Activated T-cell treated with anti-CD3 and anti-CD28 coated beads, Interleukin-2, amount 50 U/mL, for 24 hours (primary cell): ENCODE results near the gene EXD3.
"Not testable (repeated sequence)": the region's sequence is repeated elsewhere in the genome, so short reads cannot be mapped to it uniquely, and the experiment has no call there.

Source experiments
- DNase-seq: peaks from one replicate; pipeline ENCODE4 v3.0.0-alpha.2; 2020
- H3K27ac Mint-ChIP-seq: 2 replicates; pipeline ENCODE4 v1.8.0; 2020; ENCODE audit warnings: mild to moderate bottlenecking, mixed read lengths
- H3K27me3 Mint-ChIP-seq: 2 replicates; pipeline ENCODE4 v1.8.0; 2020; ENCODE audit warnings: mixed read lengths
- H3K36me3 Mint-ChIP-seq: 2 replicates; pipeline ENCODE4 v1.8.0; 2020; ENCODE audit warnings: low read depth, mixed read lengths
- H3K4me1 Mint-ChIP-seq: 2 replicates; pipeline ENCODE4 v1.8.0; 2020; ENCODE audit warnings: low read depth, mixed read lengths
- H3K4me3 Mint-ChIP-seq: 2 replicates; pipeline ENCODE4 v1.8.0; 2020; ENCODE audit warnings: mild to moderate bottlenecking, moderate library complexity, mixed read lengths
- H3K9me3 Mint-ChIP-seq: 2 replicates; pipeline ENCODE4 v1.8.0; 2020; ENCODE audit warnings: mixed read lengths

The EXD3 gene

DNA sequence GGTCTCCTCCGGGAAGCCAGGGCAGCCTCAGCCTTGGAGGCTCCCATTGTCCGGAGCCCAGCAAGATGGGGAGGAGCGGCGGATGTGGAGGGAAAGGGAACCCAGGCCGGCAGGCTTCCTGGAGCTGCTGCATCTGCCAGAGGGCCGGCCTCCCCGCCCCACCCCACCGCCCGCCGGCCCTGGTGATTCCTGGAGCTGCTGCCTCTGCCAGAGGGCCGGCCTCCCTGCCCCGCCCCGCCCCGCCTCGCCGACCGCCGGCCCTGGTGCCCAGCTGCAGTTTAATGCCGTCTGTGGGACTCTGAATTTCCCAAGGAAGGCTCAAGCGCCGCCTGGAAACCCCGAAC, 31.6 kb downstream of the EXD3 start:
- DNase-seq: no peak
- H3K4me3 Mint-ChIP-seq: no peak overlapping the region
- no peaks in the 10 kb centered on the region for H3K9me3 Mint-ChIP-seq
- H3K27me3 Mint-ChIP-seq: no peaks in the 10 kb centered on the region
- no peaks in the 10 kb centered on the region for H3K36me3 Mint-ChIP-seq
- H3K4me1 Mint-ChIP-seq: peaks cover 24% of the 10 kb centered on the region
- no peak overlapping the region for H3K27ac Mint-ChIP-seq

DNA sequence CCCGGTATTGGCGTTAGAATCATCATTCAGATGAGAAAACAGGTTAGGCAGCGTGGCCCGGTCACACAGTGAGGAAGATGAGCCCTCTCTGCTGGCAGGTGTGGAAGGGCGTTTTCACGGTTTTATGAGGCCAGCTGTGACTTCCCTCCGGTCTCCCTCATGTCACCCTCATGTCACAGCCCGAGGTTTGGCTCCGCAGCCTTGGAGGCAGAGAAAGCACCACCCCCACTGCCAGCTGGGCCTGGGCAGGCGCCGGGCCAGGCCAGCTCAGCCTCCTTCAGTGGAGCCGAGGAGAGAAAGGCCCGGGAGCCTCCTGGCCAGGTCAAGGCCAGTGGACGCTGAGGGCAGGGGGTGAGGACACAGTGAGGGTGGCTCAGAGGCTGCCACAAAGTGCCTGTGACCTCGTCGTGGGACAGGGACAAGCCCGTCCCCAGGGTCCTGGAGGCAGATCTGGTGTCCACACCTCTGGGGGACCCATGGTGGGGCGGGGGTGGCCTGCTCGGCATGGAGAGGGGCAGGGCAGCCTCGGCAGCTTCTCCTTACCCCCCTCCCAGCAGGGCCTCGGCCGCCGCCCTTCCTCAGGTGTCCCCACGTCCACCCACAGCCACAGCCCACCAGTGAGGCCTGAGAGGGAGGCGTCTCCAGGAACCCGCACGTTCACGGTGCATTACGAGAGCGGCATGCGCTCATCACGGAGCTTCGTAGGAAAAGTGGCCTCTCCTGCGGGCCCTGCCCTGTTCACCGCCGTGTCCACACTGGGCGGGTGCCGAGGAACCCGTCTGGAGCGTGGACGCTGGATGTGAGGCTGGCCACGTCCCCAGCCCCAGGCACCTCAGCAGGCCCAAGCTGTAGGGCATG, 32.2 kb downstream of the EXD3 start:
- H3K27ac Mint-ChIP-seq: peak overlapping the region; percentile 64
- H3K4me3 Mint-ChIP-seq: no peak overlapping the region
- H3K36me3 Mint-ChIP-seq: no peaks in the 10 kb centered on the region
- no peaks in the 10 kb centered on the region for H3K27me3 Mint-ChIP-seq
- no peak for DNase-seq
- H3K9me3 Mint-ChIP-seq: no peaks in the 10 kb centered on the region
- H3K4me1 Mint-ChIP-seq: peaks cover 23% of the 10 kb centered on the region

DNA sequence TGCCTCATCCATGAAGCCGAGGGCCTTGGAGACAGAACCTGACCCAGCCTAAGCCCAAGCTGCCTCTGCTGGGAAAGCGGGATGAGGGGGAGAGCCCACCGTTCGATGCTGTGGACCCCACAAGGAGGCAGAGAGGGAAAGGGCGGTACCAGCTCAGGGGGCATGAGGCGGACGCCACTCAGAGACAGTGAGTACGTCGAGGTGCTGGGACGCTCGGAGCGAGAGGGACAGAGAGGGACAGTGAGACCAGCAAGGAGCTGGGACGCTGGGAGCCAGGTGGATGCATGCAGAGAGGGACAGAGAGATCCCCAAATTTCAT, 33.6 kb downstream of the EXD3 start:
- no peak for DNase-seq
- no peak overlapping the region for H3K4me3 Mint-ChIP-seq
- no peaks in the 10 kb centered on the region for H3K27me3 Mint-ChIP-seq
- H3K9me3 Mint-ChIP-seq: no peaks in the 10 kb centered on the region
- H3K36me3 Mint-ChIP-seq: no peaks in the 10 kb centered on the region
- H3K4me1 Mint-ChIP-seq: peaks cover 23% of the 10 kb centered on the region
- no peak overlapping the region for H3K27ac Mint-ChIP-seq

DNA sequence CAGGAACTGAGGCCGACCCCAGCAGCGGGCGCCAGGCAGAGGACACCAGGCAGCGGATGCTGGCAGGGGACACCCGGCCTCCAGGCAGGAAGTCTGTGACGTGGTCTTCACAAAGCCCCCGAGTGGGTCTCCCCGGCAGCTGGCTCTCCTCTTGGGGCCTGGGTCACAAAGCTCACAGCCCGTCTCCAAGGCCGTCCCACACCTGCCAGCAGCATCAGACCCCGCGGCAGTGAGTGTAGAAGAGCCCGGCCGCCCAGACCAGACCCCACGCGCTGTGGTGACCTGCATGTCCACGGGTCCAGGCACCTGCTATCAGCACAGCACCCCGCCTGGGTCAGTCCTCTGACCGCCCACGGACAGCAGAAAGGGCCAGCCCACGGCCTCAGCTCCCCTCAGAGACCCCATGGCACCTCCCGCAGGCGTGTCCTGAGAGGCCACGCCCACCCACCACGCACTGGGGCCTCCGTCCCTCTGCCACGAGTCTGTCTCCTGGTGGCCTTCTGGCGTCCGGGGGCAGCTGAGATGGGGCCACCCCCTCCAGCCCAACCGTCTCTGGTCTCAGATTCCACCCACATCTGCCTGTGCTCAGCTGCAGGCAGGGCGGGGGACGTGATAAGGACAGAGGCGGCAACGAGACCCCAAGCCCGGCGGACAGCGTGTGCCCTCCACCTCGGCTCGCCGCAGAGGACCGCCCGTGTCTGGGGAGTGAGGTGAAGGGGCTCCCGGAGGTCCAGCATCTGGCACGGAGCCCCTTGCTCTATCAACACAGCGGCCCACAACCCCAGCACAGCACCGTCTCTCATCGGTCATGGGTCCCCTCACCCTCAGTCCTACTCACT, 34.2 kb downstream of the EXD3 start:
- H3K27me3 Mint-ChIP-seq: no peaks in the 10 kb centered on the region
- no peaks in the 10 kb centered on the region for H3K36me3 Mint-ChIP-seq
- peaks cover 23% of the 10 kb centered on the region for H3K4me1 Mint-ChIP-seq
- H3K4me3 Mint-ChIP-seq: no peak overlapping the region
- no peaks in the 10 kb centered on the region for H3K9me3 Mint-ChIP-seq
- H3K27ac Mint-ChIP-seq: peak overlapping the region; percentile 95
- no peak for DNase-seq

DNA sequence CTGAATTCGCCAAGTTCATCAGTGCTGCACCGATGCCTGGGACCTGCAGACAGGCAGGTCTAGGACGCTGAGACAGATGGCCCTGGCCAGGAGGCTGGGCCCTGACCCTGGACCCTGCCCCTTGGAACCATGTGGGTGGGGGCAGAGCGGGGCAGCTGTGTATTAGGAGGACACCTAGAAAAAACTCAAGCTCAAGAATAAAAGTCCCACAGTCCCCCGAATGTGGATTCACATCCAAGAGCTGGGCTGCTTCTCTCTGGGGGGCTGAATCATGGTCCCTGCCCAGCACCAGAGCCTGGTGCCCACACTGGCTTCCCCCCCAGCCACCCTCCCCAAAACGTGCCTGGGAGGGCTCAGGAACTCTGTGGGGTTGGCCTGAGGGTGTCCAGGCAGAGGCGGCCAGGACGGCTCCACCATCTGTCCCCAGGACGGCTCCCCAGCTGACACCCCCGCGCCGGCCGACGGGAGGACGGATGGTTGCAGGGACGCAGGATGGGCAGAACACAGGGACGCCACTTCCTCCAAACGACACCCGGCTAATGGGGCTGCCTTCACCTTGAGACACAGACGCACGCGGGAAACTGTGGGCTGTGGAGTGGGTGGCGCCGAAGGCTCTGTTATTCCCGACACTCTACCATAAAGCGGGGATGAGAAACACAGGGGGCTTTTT, 34.9 kb downstream of the EXD3 start:
- no peak for DNase-seq
- no peak overlapping the region for H3K4me3 Mint-ChIP-seq
- no peaks in the 10 kb centered on the region for H3K36me3 Mint-ChIP-seq
- no peaks in the 10 kb centered on the region for H3K27me3 Mint-ChIP-seq
- H3K27ac Mint-ChIP-seq: peak overlapping the region; percentile 95
- peaks cover 23% of the 10 kb centered on the region for H3K4me1 Mint-ChIP-seq
- H3K9me3 Mint-ChIP-seq: no peaks in the 10 kb centered on the region

DNA sequence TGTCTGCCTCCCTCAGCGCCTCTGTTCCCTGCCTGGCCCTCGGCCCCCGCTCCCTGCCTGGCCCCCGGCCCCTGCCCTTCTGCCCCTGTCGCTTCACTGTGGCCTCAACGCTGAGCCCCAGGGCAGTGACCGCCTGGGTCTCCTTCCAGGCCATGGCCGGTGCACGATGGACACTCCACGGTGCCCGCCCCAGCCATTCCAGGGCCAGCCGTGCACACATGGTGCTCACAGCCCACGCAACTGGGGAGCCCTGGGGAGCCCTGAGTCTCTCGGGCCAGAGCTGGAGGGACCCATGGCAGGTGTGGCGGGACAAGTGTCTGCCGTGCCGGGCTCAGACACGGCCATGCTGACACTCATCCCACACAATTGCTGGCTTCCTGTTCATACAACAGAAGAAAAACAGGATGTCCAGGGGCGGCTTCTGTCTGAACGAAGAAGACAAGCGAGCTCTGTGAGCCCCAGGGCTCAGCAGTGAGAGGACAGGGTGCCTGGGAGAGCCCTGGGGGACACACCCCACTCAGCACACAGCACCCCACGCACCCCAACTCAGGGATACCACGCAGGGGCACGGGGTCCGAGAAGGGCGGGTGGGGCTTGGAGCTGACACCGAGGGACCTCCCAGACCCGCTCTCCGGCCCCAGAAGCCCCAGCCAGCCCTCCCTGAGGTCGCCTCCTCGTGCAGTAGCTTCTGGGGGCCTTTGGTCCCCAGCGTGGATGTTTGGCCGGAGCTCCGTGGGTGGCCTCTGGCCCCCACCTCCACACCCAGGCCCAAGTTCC, 35.7 kb downstream of the EXD3 start:
- no peaks in the 10 kb centered on the region for H3K27me3 Mint-ChIP-seq
- peak; percentile 76 for DNase-seq
- no peaks in the 10 kb centered on the region for H3K36me3 Mint-ChIP-seq
- no peaks in the 10 kb centered on the region for H3K9me3 Mint-ChIP-seq
- peak overlapping the region; percentile 95 for H3K27ac Mint-ChIP-seq
- H3K4me1 Mint-ChIP-seq: peaks cover 23% of the 10 kb centered on the region
- H3K4me3 Mint-ChIP-seq: peak overlapping the region; percentile 48

DNA sequence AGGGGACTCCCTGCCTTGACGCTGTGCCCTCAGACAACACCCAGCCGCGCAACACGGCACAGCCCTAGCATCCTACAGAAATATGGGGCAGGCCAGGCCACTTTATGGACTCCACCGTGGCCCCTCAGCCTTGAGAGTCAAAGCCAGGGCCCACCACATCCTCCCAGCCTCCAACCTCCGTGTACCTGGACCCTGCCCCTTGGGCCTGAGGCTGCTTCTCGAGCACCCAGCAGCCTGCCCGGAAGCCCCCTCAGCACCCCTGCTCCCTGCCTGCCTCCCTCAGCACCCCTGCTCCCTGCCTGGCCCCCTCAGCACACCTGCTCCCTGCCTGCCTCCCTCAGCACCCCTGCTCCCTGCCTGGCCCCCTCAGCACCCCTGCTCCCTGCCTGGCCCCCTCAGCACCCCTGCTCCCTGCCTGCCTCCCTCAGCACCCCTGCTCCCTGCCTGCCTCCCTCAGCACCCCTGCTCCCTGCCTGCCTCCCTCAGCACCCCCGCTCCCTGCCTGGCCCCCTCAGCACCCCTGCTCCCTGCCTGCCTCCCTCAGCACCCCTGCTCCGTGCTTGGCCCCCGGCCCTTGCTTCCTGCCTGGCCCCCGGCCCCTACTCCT, 36.4 kb downstream of the EXD3 start:
- not testable (repeated sequence) for H3K9me3 Mint-ChIP-seq, H3K4me3 Mint-ChIP-seq, H3K27me3 Mint-ChIP-seq, DNase-seq, H3K36me3 Mint-ChIP-seq
- Mint-ChIP-seq H3K27ac (peak overlapping the region; percentile 95), H3K4me1 (peaks cover 23% of the 10 kb centered on the region)

DNA sequence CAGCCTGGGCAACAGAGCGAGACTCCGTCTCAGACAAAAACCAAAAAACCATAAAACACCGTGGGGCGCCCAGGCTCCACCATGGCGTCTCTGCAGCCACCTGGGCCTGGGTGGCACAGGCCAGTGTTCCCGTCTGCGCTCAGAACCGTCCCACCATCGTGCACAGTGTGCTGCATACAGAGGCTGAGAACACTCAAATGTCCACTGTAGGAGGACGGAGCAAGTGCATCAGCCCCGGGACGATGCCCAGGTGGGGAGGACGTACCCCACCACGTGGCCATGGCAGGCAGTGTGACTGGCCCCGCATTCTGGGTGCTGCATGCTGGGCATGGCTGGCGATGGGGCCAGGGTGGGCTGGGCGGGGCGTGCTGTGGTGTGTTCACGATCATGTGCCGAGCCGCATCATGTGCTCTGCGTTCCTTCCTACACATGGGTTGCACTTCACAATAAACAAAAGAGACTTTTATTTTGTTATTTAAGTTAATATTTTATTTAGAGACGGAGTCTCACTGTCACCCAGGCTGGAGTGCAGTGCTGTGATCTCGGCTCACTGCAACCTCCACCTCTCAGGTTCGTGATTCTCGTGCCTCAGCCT, 37.8 kb downstream of the EXD3 start:
- no peak for DNase-seq
- Mint-ChIP-seq H3K4me3 (no peak overlapping the region), H3K4me1 (peaks cover 20% of the 10 kb centered on the region), H3K36me3 (no peaks in the 10 kb centered on the region), H3K27me3 (no peaks in the 10 kb centered on the region), H3K27ac (no peak overlapping the region), H3K9me3 (no peaks in the 10 kb centered on the region)

DNA sequence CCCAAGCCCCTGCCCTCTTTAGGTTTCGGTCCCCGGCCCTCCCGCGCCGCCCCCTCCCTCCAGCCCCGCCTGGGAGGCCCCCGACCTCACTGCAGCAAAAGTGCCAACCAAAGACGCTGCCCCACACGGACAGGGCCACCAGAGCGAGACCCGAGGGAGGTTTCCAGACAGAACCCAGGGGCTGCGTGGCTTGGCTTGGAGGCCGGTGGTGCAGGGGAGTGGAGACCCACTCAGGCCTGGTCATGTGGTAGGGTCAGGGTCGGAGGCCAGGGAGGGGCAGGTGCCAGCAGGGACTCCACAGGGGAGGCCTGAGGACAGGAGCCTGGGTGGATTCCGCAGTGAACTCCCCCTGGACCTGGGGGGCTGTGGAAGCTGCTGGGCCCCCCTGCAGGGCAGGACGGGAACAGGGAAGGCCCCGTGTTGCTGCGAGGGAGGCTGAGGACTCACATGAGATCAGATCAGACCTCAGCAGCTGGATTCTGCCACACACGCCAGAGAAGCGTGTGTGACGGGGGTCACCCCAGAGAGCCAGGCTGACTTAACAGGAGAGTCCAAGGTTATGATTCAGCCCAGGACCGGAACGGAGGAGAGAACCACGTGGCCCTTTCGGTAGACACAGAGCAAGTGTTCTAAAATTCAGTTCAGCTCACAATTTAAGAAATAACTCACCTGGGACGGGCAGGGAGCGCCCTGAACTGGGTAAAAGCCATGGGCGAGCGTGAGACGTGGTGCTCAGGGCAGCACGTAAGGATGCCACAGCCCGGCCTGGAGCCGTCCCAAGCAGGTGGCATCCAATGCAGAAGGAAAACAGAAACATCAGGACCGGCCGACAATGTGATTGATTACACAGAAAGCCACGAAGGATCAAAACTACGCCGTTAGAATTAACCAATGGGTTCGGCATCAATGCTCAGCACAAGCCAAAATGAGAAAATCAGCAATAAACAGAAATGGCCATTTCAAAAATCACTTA, 38.9 kb downstream of the EXD3 start:
- Mint-ChIP-seq H3K27me3 (no peaks in the 10 kb centered on the region), H3K27ac (peak overlapping the region; percentile 2), H3K4me1 (peaks cover 18% of the 10 kb centered on the region), H3K9me3 (no peaks in the 10 kb centered on the region), H3K36me3 (no peaks in the 10 kb centered on the region), H3K4me3 (no peak overlapping the region)
- no peak for DNase-seq

DNA sequence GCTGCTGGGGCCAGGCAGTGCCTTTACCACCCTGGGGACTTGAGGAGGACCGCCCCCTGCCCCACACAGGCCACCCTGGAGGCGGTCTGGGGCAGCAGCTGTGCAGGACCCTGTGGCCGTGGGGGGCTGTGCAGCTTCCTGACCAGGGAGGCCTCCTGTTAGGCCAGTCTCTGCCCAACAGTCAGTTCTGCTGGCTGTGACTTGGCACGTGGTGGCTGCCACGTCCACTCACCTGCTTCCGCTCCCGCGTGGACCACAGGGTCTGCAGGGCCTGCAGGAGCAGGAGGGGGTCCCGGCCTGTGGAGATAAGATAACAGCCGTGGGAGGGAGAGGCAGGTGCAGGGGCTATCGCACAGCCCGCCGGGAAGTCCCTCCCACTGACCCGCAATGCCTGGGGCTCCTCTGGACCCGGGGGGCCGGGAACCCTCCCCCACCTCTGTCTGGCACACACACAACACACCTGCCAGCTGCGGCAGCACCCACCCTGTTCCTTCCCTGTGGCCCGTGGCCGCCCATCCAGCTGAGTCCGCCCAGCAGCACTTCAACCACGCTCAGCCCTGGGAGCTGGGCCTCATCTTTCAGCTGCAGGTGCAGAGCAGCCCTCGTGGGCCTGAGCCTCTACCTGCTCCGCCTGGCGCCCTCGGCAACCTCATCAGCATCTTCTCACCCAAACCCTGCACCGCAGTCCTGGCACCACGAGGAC, 39.7 kb downstream of the EXD3 start:
- Mint-ChIP-seq H3K36me3 (no peaks in the 10 kb centered on the region), H3K27ac (no peak overlapping the region), H3K4me3 (no peak overlapping the region), H3K4me1 (peaks cover 16% of the 10 kb centered on the region), H3K27me3 (no peaks in the 10 kb centered on the region), H3K9me3 (no peaks in the 10 kb centered on the region)
- DNase-seq: no peak

DNA sequence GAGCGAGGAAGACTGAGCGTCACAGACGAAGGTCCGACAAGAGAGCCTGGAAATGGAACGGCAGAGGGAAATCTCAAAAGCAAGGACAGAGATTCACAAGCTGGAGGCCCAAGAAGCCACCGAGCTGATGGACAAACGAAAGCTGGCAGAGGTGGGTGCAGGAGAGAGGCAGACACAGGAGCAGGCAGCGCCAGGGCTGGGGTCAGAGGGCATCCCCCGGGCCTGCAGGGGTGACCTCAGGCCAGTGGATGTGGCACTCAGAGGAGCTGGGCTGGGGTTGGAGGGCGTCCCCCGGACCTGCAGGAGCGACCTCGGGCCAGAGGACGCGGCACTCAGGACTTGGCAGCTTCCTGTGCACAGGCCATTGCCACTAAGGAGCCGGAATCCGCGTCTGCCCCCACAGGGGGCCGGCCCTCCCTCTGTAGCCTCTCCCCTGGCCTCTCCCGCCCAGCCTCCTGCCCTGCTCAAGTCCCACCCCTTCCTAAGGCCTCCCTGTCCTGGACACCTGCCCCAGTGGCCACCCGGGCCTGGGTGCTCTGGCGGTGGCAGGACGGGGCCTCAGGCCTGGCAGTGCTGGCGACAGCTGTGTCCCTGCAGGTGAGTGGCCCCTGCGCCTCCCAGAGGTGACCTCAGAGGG, 40.4 kb downstream of the EXD3 start:
- Mint-ChIP-seq H3K4me3 (no peak overlapping the region), H3K27me3 (no peaks in the 10 kb centered on the region), H3K36me3 (no peaks in the 10 kb centered on the region), H3K9me3 (no peaks in the 10 kb centered on the region), H3K27ac (no peak overlapping the region), H3K4me1 (peaks cover 11% of the 10 kb centered on the region)
- DNase-seq: no peak
